Measurements from ENCODE around the gene TRPM6.

The TRPM6 gene

GRCh38 chr9:74742792-74743730 is 144.7 kb downstream of the TRPM6 start:
- ATAC-seq (ENCODE audit: low read depth), result 0 out of 3 replicates have a peak, but pooled peaks have one; percentile 38

GRCh38 chr9:74742191-74742790 is 145.4 kb downstream of the TRPM6 start:
- no peak for DNase-seq (ENCODE audit: low spot score)

More at GRCh38 chr9:74742792-74743730, 144.7 kb downstream of the TRPM6 start:
- Histone ChIP-seq H3K27me3 (ENCODE audit: insufficient read depth, poor library complexity, severe bottlenecking) (peaks cover 8% of the 10 kb centered on the region), H3K4me1 (ENCODE audit: insufficient read depth, poor library complexity, severe bottlenecking) (no peaks in the 10 kb centered on the region), H3K9me3 (ENCODE audit: severe bottlenecking) (no peaks in the 10 kb centered on the region), H3K36me3 (ENCODE audit: low read depth) (no peaks in the 10 kb centered on the region), H3K27ac (ENCODE audit: poor library complexity, severe bottlenecking) (no peak overlapping the region), H3K4me3 (ENCODE audit: severe bottlenecking) (no peak overlapping the region)
- DNase-seq (ENCODE audit: low spot score), result no peak
- peak; percentile 85 for TF ChIP-seq CTCF (IDR thresholded peaks at IDR 0.05; ENCODE audit: poor library complexity, severe bottlenecking)

GRCh38 chr9:74736646-74737045 is 151.1 kb downstream of the TRPM6 start:
- TF ChIP-seq CTCF (IDR thresholded peaks at IDR 0.05; ENCODE audit: poor library complexity, severe bottlenecking), result no peak

More at GRCh38 chr9:74742191-74742790, 145.4 kb downstream of the TRPM6 start:
- Histone ChIP-seq H3K9me3 (ENCODE audit: severe bottlenecking) (no peaks in the 10 kb centered on the region), H3K27ac (ENCODE audit: poor library complexity, severe bottlenecking) (no peak overlapping the region), H3K4me3 (ENCODE audit: severe bottlenecking) (no peak overlapping the region), H3K36me3 (ENCODE audit: low read depth) (no peaks in the 10 kb centered on the region), H3K27me3 (ENCODE audit: insufficient read depth, poor library complexity, severe bottlenecking) (peaks cover 8% of the 10 kb centered on the region), H3K4me1 (ENCODE audit: insufficient read depth, poor library complexity, severe bottlenecking) (no peaks in the 10 kb centered on the region)
- TF ChIP-seq CTCF (IDR thresholded peaks at IDR 0.05; ENCODE audit: poor library complexity, severe bottlenecking), result no peak
- ATAC-seq (ENCODE audit: low read depth), result no peak

GRCh38 chr9:74735761-74736160 is 152.0 kb downstream of the TRPM6 start:
- no peak for DNase-seq (ENCODE audit: low spot score)
- no peak overlapping the region for H3K27ac ChIP-seq (ENCODE audit: poor library complexity, severe bottlenecking)
- peaks cover 2% of the 10 kb centered on the region for H3K27me3 ChIP-seq (ENCODE audit: insufficient read depth, poor library complexity, severe bottlenecking)
- no peaks in the 10 kb centered on the region for H3K9me3 ChIP-seq (ENCODE audit: severe bottlenecking)
- H3K4me1 ChIP-seq (ENCODE audit: insufficient read depth, poor library complexity, severe bottlenecking), result no peaks in the 10 kb centered on the region
- no peaks in the 10 kb centered on the region for H3K36me3 ChIP-seq (ENCODE audit: low read depth)
- ATAC-seq (ENCODE audit: low read depth), result no peak
- H3K4me3 ChIP-seq (ENCODE audit: severe bottlenecking), result no peak overlapping the region
- no peak for TF ChIP-seq CTCF (IDR thresholded peaks at IDR 0.05; ENCODE audit: poor library complexity, severe bottlenecking)

More at GRCh38 chr9:74736646-74737045, 151.1 kb downstream of the TRPM6 start:
- no peak for DNase-seq (ENCODE audit: low spot score)
- H3K27ac ChIP-seq (ENCODE audit: poor library complexity, severe bottlenecking), result no peak overlapping the region
- no peaks in the 10 kb centered on the region for H3K9me3 ChIP-seq (ENCODE audit: severe bottlenecking)
- peaks cover 4% of the 10 kb centered on the region for H3K27me3 ChIP-seq (ENCODE audit: insufficient read depth, poor library complexity, severe bottlenecking)
- no peak overlapping the region for H3K4me3 ChIP-seq (ENCODE audit: severe bottlenecking)
- no peaks in the 10 kb centered on the region for H3K36me3 ChIP-seq (ENCODE audit: low read depth)
- no peak for ATAC-seq (ENCODE audit: low read depth)
- H3K4me1 ChIP-seq (ENCODE audit: insufficient read depth, poor library complexity, severe bottlenecking), result no peaks in the 10 kb centered on the region

Data from RWPE2 (cell line).